OCI-LY1 (cell line): ENCODE measurements around the gene CLSTN2.

Experiments used
- EZH2 ChIP-seq: fragments of 200-600 bp; sonication (generic), shearing (Covaris generic); IDR thresholded peaks from 2 replicates; pipeline ENCODE4 v1.8.0; 2017; ENCODE audit warnings: borderline replicate concordance, mixed run types, mild to moderate bottlenecking, antibody characterized with exemption, low read length, moderate library complexity, mixed read lengths
- TF ChIP-seq, protein P1 (sequence below): fragments of 200-600 bp; sonication (generic), shearing (Covaris generic); IDR thresholded peaks from 2 replicates; pipeline ENCODE4 v1.5.1; 2017; ENCODE audit warnings: mild to moderate bottlenecking, antibody characterized with exemption, low read length, moderate library complexity, mixed read lengths

DNA sequence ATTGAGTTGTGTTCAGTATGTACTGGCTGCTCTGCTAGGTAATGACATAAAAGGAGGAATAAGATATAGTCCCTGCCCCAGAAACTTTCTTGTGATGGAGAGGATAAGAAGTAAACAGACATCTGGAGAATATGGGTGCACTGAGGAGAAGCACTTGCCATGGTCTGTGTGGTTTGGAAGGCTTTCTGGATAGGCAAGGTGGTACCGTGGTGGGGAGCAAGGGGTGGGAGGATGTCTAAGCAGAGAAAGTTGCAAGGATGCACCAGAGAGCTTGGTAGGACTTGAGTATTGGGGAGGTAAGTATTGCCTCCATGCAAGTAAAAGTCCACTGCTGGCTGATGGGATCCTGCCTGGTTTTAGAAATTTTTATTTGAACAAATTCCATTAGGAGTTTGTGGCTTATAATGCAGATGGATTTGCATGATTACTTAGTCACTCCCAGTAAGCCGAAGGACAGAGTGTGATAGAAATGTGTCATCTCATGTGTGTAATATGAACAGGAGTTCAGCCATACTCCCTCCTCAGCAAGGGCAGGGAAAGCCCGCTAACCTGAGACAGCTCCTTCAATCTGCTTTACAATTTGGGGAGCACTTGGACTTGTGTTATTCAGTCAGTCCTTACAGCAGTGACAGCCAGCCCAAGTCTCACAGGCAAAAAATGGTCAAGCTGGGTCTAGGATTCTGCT lies 53.6 kb downstream of the CLSTN2 start:
- TF ChIP-seq, protein P1, sequence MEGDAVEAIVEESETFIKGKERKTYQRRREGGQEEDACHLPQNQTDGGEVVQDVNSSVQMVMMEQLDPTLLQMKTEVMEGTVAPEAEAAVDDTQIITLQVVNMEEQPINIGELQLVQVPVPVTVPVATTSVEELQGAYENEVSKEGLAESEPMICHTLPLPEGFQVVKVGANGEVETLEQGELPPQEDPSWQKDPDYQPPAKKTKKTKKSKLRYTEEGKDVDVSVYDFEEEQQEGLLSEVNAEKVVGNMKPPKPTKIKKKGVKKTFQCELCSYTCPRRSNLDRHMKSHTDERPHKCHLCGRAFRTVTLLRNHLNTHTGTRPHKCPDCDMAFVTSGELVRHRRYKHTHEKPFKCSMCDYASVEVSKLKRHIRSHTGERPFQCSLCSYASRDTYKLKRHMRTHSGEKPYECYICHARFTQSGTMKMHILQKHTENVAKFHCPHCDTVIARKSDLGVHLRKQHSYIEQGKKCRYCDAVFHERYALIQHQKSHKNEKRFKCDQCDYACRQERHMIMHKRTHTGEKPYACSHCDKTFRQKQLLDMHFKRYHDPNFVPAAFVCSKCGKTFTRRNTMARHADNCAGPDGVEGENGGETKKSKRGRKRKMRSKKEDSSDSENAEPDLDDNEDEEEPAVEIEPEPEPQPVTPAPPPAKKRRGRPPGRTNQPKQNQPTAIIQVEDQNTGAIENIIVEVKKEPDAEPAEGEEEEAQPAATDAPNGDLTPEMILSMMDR = no peak
- TF ChIP-seq EZH2 = no peak
